ENCODE data around the gene KITLG.
"Not testable (repeated sequence)": the region's sequence is repeated elsewhere in the genome, so short reads cannot be mapped to it uniquely, and the experiment has no call there.

KITLG gene

DNA sequence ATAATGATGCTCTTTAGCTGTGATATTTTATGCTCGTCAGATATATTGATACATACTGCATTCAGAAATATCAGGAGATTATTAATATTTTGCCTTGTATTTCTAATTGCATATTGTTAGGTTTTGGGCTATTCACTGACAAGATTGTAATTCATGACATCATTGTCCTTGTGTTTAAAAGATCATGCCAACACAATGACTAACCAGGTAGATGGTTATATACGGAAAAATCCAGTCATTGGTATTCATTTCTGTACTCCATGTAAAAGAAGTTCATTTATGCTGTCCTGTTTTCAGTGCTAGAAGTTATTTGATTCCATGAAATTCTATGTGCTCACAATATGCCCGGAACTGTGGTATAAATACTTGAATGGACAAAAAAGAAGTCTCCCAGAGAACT lies 107.5 kb downstream of the KITLG start:
- DNase-seq (ENCODE audit: low spot score in 2 of 2), result no peak
- Histone ChIP-seq H3K4me1 (no peaks in the 10 kb centered on the region), H3K9me3 (no peaks in the 10 kb centered on the region), H3K4me3 (no peak overlapping the region), H3K27me3 (ENCODE audit: low read depth) (no peaks in the 10 kb centered on the region), H3K36me3 (replicated peaks) (no peaks in the 10 kb centered on the region)
- in situ Hi-C loops (cut with MboI; ENCODE audit: low sequenced_read_pairs), result no loop called here

- no peaks in the 10 kb centered on the region for H3K9me3 ChIP-seq
- no peak overlapping the region for H3K4me3 ChIP-seq
- H3K4me1 ChIP-seq, result no peaks in the 10 kb centered on the region
- H3K36me3 ChIP-seq (replicated peaks), result no peaks in the 10 kb centered on the region
- in situ Hi-C loops (cut with MboI; ENCODE audit: low sequenced_read_pairs), result no loop called here
- DNase-seq (ENCODE audit: low spot score in 2 of 2), result no peak
- no peaks in the 10 kb centered on the region for H3K27me3 ChIP-seq (ENCODE audit: low read depth)
Observed at GRCh38 chr12:88472248-88472647, 108.0 kb downstream of the KITLG start.

DNA sequence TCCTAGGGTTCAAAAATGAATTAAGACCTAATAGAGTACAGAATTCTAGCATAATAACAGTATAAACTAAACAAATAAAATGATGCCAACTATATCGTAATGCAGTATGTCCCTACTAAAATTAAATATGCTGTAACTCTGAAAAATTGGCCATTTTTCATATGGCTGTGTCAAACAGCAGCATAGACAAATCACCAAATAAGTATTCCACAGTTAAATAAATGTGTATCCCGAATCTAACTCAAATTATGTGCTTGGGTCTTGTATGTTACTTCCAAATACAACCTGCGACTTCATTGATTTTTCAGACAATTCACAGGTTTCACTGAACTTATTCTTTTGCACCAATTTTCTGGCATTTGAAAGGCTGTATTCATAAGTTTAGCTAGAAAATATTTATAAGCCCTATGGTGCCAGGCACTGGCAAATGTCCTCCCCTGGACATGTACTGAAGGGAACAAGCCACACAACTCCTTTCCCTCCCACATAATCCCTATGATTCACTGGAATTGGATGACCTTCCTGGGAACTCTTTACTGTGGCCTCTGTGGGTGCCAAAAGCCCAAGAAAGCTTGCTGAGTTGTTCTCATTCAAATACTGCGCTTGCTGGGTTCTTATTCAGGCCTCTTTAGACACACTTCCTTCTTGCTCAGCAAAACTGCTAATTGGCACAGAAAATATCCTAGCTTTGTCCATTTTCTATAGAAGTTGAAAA lies 108.8 kb downstream of the KITLG start:
- Histone ChIP-seq H3K36me3 (replicated peaks) (no peaks in the 10 kb centered on the region), H3K27me3 (ENCODE audit: low read depth) (no peaks in the 10 kb centered on the region), H3K4me1 (no peaks in the 10 kb centered on the region), H3K4me3 (no peak overlapping the region), H3K9me3 (no peaks in the 10 kb centered on the region)
- DNase-seq (ENCODE audit: low spot score in 2 of 2), result no peak
- in situ Hi-C loops (cut with MboI; ENCODE audit: low sequenced_read_pairs), result no loop called here

DNA sequence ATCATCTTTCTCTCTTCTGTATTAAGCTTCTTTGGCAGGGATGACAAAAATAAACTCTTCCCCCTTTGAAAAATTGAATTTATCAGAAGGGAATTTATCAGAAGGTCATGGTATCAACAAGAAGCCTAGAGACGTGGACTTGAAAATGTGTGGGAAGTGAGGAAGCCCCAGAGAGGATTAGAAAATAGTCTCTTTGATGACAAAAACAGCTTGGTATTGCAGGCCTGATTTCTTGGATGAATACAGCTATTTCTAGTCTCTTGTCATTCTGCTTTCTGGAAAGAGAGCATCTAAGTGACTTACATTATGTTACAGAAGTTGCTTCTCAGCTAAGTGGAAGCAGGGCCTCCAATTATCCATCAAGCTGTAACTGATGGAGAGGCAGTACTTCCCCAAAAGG lies 111.1 kb downstream of the KITLG start:
- Histone ChIP-seq H3K27me3 (ENCODE audit: low read depth) (no peaks in the 10 kb centered on the region), H3K4me3 (no peak overlapping the region)

DNA sequence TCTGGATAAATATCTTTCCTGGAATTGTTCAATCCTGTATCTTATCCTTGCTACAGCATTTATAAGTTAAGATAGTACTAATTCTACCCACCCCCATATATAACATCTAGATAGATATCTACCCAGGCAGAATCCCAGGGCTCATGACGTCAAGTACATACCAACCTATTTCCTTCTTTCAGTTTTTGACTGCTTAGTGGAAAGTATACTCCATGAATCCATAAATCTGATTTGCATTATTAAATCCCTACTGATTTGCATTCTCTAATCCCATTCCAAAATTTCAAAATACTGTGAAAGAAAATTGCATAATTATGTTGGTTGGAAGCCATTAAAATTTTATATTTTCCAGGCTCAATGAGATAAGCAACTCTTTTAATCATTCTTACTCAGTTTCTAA lies 111.7 kb downstream of the KITLG start:
- in situ Hi-C loops (cut with MboI; ENCODE audit: low sequenced_read_pairs), result no loop called here
- Histone ChIP-seq H3K4me3 (no peak overlapping the region), H3K4me1 (no peaks in the 10 kb centered on the region), H3K9me3 (no peaks in the 10 kb centered on the region), H3K36me3 (replicated peaks) (no peaks in the 10 kb centered on the region), H3K27me3 (ENCODE audit: low read depth) (no peaks in the 10 kb centered on the region)
- DNase-seq (ENCODE audit: low spot score in 2 of 2), result no peak

More for the DNA sequence above, 111.1 kb downstream of the KITLG start:
- no peak for DNase-seq (ENCODE audit: low spot score in 2 of 2)
- no peaks in the 10 kb centered on the region for H3K9me3 ChIP-seq
- in situ Hi-C loops (cut with MboI; ENCODE audit: low sequenced_read_pairs), result no loop called here
- no peaks in the 10 kb centered on the region for H3K4me1 ChIP-seq
- no peaks in the 10 kb centered on the region for H3K36me3 ChIP-seq (replicated peaks)

GRCh38 chr12:88466708-88467107 lies 113.6 kb downstream of the KITLG start:
- DNase-seq (ENCODE audit: low spot score in 2 of 2); H3K36me3 ChIP-seq (replicated peaks); in situ Hi-C loops (cut with MboI; ENCODE audit: low sequenced_read_pairs); H3K4me3 ChIP-seq; H3K4me1 ChIP-seq; H3K27me3 ChIP-seq (ENCODE audit: low read depth); H3K9me3 ChIP-seq: not testable (repeated sequence)

DNA sequence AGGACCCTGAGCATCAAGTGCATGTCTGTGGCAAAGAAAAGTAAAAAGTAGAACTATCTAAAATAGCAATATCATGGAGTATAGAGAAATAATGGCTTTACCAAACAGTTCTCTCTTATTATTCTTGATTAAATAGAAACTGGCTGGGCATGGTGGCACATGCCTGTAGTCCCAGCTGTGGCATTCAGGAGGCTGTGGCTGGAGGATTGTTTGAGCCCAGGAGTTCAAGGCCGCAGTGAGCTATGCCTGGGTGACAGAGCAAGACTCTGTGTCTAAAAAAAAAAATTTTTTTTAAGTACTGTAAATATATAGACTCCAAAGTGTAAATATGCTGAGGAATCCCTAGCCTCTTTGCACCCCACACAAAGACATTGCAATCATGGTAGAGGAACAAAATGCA lies 121.9 kb downstream of the KITLG start:
- no peaks in the 10 kb centered on the region for H3K36me3 ChIP-seq (replicated peaks)
- in situ Hi-C loops (cut with MboI; ENCODE audit: low sequenced_read_pairs), result no loop called here

DNA sequence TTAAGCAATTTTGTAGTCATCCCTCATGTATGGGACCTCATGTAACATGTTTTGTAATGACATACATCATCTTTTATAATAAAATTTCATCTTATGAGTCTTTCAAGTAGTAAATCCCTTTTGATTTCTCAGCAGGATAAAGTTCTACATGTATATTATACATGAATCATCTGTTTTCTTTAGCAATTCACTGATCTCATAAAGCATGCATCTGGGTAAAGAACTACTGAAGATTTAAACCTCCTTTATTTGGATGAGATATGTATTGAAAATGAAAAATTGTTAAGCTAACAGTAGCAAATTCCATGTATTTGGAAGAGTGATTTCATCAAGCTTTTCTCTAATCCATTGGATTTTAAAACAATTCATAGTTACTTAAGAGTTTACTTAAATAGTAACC lies 126.9 kb downstream of the KITLG start:
- H3K4me3 ChIP-seq, result no peak overlapping the region
- in situ Hi-C loops (cut with MboI; ENCODE audit: low sequenced_read_pairs), result no loop called here
- no peaks in the 10 kb centered on the region for H3K36me3 ChIP-seq (replicated peaks)
- no peak for DNase-seq (ENCODE audit: low spot score in 2 of 2)
- H3K9me3 ChIP-seq, result 0 out of 2 replicates have a peak, but pooled peaks cover 2% of the 10 kb centered on the region
- H3K4me1 ChIP-seq, result no peaks in the 10 kb centered on the region
- H3K27me3 ChIP-seq (ENCODE audit: low read depth), result no peaks in the 10 kb centered on the region

More for the DNA sequence above, 121.9 kb downstream of the KITLG start:
- no peaks in the 10 kb centered on the region for H3K4me1 ChIP-seq
- no peaks in the 10 kb centered on the region for H3K27me3 ChIP-seq (ENCODE audit: low read depth)
- H3K9me3 ChIP-seq, result 0 out of 2 replicates have a peak, but pooled peaks cover 2% of the 10 kb centered on the region
- DNase-seq (ENCODE audit: low spot score in 2 of 2), result no peak
- H3K4me3 ChIP-seq, result no peak overlapping the region

GRCh38 chr12:88451205-88451604 lies 129.1 kb downstream of the KITLG start:
- Histone ChIP-seq H3K27me3 (ENCODE audit: low read depth) (no peaks in the 10 kb centered on the region), H3K36me3 (replicated peaks) (no peaks in the 10 kb centered on the region), H3K9me3 (0 out of 2 replicates have a peak, but pooled peaks cover 2% of the 10 kb centered on the region), H3K4me1 (no peaks in the 10 kb centered on the region), H3K4me3 (no peak overlapping the region)
- in situ Hi-C loops (cut with MboI; ENCODE audit: low sequenced_read_pairs), result no loop called here
- no peak for DNase-seq (ENCODE audit: low spot score in 2 of 2)

- no peak for DNase-seq (ENCODE audit: low spot score in 2 of 2)
- H3K4me1 ChIP-seq, result no peaks in the 10 kb centered on the region
- H3K9me3 ChIP-seq, result no peaks in the 10 kb centered on the region
- H3K36me3 ChIP-seq (replicated peaks), result no peaks in the 10 kb centered on the region
- H3K4me3 ChIP-seq, result no peak overlapping the region
- no peaks in the 10 kb centered on the region for H3K27me3 ChIP-seq (ENCODE audit: low read depth)
- in situ Hi-C loops (cut with MboI; ENCODE audit: low sequenced_read_pairs), result no loop called here
Observed at GRCh38 chr12:88450136-88450535, 130.1 kb downstream of the KITLG start.

DNA sequence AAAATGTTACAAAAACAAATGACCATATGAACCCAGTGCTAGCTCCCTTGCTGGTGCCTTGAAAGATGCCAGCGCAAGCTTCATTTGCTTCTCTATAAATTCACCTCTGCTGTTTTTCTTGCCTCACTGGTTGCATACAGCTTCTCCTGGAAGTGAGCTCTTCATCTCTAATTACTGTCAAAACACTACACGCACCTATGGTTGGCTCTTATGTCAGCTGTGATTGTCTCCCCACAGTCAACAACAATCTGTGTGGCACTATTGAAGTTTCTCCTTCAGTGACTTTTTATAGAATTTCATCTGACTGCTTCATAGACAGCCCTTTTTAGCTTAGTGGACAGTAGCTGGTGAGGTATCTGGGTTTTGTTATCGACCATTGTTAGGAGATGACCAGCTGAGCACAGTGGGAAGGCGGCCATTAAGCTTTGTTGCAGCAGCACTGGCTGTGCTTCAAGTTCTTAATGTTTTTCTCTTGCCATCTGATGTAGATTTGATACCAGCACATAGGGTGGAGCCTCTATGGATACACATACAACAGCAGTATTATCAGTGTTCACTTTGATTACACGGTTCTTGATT lies 131.8 kb downstream of the KITLG start:
- no peak for DNase-seq (ENCODE audit: low spot score in 2 of 2)
- no peaks in the 10 kb centered on the region for H3K27me3 ChIP-seq (ENCODE audit: low read depth)
- no peaks in the 10 kb centered on the region for H3K36me3 ChIP-seq (replicated peaks)
- H3K9me3 ChIP-seq, result no peaks in the 10 kb centered on the region
- H3K4me1 ChIP-seq, result no peaks in the 10 kb centered on the region
- in situ Hi-C loops (cut with MboI; ENCODE audit: low sequenced_read_pairs), result no loop called here
- no peak overlapping the region for H3K4me3 ChIP-seq

- H3K4me1 ChIP-seq, result no peaks in the 10 kb centered on the region
- no peaks in the 10 kb centered on the region for H3K27me3 ChIP-seq (ENCODE audit: low read depth)
- DNase-seq (ENCODE audit: low spot score in 2 of 2), result no peak
- in situ Hi-C loops (cut with MboI; ENCODE audit: low sequenced_read_pairs), result no loop called here
- H3K36me3 ChIP-seq (replicated peaks), result no peaks in the 10 kb centered on the region
- no peak overlapping the region for H3K4me3 ChIP-seq
- H3K9me3 ChIP-seq, result no peaks in the 10 kb centered on the region
Observed at GRCh38 chr12:88445705-88446394, 134.4 kb downstream of the KITLG start.

GRCh38 chr12:88444481-88444880 lies 135.8 kb downstream of the KITLG start:
- Histone ChIP-seq H3K27me3 (ENCODE audit: low read depth) (no peaks in the 10 kb centered on the region), H3K36me3 (replicated peaks) (no peaks in the 10 kb centered on the region), H3K4me3 (no peak overlapping the region), H3K9me3 (no peaks in the 10 kb centered on the region), H3K4me1 (no peaks in the 10 kb centered on the region)
- no peak for DNase-seq (ENCODE audit: low spot score in 2 of 2)
- in situ Hi-C loops (cut with MboI; ENCODE audit: low sequenced_read_pairs), result no loop called here

All from HAP-1 (cell line).